Measurements from ENCODE around the gene PRKAA1.

Gene PRKAA1

DNA sequence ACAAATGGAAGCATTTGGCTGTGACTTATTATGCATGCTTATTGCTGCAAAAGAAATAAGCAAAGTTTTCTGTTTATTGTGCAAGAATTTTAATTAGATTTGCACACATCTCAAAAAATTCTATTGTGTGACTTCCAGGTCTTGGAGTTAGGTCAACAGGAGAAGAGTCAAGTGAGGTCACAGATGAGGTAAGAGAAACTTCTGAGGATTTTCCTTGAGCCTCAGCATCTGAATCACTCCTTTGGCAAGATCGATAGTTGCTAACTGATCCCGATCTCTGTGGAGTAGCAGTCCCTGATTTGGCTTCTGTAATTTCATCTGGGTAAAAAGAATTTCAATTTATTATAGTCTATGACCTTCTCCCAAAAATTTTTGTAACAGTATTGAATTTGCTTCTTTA lies 35.5 kb downstream of the PRKAA1 start:
- TF ChIP-seq, protein P1, sequence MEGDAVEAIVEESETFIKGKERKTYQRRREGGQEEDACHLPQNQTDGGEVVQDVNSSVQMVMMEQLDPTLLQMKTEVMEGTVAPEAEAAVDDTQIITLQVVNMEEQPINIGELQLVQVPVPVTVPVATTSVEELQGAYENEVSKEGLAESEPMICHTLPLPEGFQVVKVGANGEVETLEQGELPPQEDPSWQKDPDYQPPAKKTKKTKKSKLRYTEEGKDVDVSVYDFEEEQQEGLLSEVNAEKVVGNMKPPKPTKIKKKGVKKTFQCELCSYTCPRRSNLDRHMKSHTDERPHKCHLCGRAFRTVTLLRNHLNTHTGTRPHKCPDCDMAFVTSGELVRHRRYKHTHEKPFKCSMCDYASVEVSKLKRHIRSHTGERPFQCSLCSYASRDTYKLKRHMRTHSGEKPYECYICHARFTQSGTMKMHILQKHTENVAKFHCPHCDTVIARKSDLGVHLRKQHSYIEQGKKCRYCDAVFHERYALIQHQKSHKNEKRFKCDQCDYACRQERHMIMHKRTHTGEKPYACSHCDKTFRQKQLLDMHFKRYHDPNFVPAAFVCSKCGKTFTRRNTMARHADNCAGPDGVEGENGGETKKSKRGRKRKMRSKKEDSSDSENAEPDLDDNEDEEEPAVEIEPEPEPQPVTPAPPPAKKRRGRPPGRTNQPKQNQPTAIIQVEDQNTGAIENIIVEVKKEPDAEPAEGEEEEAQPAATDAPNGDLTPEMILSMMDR (IDR thresholded peaks at IDR 0.05; ENCODE audit: extremely low read depth, insufficient read depth, missing control alignments), result no peak
- in situ Hi-C loops (cut with MboI; ENCODE audit: low pct_unique_long_range_greater_than_20kb, low sequenced_read_pairs, unreplicated experiment), result no loop called here
- DNase-seq (ENCODE audit: low spot score), result no peak

DNA sequence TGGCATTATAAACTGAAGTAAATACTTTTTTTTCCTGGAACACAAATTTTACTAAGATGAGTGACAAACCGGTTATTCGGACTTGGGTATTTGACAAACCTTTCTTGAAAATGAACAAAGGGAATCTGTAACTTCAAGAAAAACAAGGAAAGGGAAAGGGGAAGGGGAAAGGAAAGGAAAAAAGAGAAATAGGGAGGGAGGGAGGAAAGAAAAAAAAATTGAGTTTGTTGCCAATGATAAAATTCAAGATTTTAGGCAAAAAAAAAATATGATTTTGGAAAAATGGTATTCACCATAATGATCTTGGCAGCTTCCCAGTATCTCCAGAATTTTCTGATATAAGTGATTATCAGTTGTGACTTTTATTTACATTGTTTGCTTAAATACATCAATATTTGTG lies 40.8 kb downstream of the PRKAA1 start:
- in situ Hi-C loops (cut with MboI; ENCODE audit: low pct_unique_long_range_greater_than_20kb, low sequenced_read_pairs, unreplicated experiment), result no loop called here
- no peak for DNase-seq (ENCODE audit: low spot score)
- TF ChIP-seq, protein P1 (IDR thresholded peaks at IDR 0.05; ENCODE audit: extremely low read depth, insufficient read depth, missing control alignments), result no peak

- TF ChIP-seq, protein P1 (IDR thresholded peaks at IDR 0.05; ENCODE audit: extremely low read depth, insufficient read depth, missing control alignments), result peak; percentile 92
- in situ Hi-C loops (cut with MboI; ENCODE audit: low pct_unique_long_range_greater_than_20kb, low sequenced_read_pairs, unreplicated experiment), result no loop called here
- peak; percentile 92 for DNase-seq (ENCODE audit: low spot score)
Observed at GRCh38 chr5:40755407-40756365, 42.5 kb downstream of the PRKAA1 start, which contains the start of gene TTC33. Gene TTC33 (minus strand): TSS chr5:40755961. CDS start chr5:40747018, 8,943 bp downstream.

GRCh38 chr5:40755093-40755406 lies 43.1 kb downstream of the PRKAA1 start:
- TF ChIP-seq, protein P1 (IDR thresholded peaks at IDR 0.05; ENCODE audit: extremely low read depth, insufficient read depth, missing control alignments), result peak; percentile 75
- DNase-seq (ENCODE audit: low spot score), result peak; percentile 83
- in situ Hi-C loops (cut with MboI; ENCODE audit: low pct_unique_long_range_greater_than_20kb, low sequenced_read_pairs, unreplicated experiment), result no loop called here

GRCh38 chr5:40754381-40755092 lies 43.6 kb downstream of the PRKAA1 start:
- in situ Hi-C loops (cut with MboI; ENCODE audit: low pct_unique_long_range_greater_than_20kb, low sequenced_read_pairs, unreplicated experiment), result no loop called here
- TF ChIP-seq, protein P1 (IDR thresholded peaks at IDR 0.05; ENCODE audit: extremely low read depth, insufficient read depth, missing control alignments), result no peak
- peak; percentile 41 for DNase-seq (ENCODE audit: low spot score)

- in situ Hi-C loops (cut with MboI; ENCODE audit: low pct_unique_long_range_greater_than_20kb, low sequenced_read_pairs, unreplicated experiment), result loop anchor here (25.0 kb wide), 1 partner anchor 1159 kb away; no protein-coding TSS in a partner anchor
Observed at GRCh38 chr5:40746703-40747102, 51.5 kb downstream of the PRKAA1 start.

More at GRCh38 chr5:40746703-40747102, 51.5 kb downstream of the PRKAA1 start:
- DNase-seq (ENCODE audit: low spot score), result no peak
- TF ChIP-seq, protein P1 (IDR thresholded peaks at IDR 0.05; ENCODE audit: extremely low read depth, insufficient read depth, missing control alignments), result no peak

All from GM13977 (cell line).